ENCODE data around the gene ZBTB18.

Gene ZBTB18

DNA sequence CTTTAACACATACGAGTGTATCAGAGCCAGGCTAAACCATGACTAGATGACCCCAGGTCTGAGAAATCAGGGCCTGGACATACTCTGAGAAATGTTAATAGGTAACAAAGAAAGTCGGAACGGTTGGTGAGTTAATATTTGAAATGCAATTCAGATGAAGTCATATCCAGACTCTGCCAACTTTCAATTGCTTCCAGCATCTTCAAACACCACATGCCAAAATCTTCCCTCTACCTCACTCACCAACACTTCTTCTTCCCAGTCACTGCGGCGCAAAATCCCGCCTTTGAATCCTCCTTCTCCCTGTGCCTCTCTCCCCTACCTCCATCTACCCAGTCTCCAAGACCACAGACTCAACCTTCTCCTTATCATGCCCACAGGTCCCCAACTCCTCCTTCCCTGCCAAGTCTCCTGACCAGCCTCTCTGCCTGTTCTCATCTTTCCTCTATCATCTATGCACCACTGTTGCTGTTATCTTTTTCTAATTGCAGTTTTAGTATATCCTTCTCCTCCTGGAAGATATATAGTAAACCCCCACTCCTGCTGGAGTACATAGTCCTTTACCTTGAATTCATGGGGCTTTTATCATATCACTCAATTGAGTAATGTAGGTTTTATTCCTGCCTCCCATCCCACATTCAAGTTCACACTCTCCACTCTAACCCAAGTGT, 41.3 kb downstream of the ZBTB18 start:
- no peak for DNase-seq

GRCh38 chr1:244092964-244093638, 42.0 kb downstream of the ZBTB18 start:
- DNase-seq = no peak

DNA sequence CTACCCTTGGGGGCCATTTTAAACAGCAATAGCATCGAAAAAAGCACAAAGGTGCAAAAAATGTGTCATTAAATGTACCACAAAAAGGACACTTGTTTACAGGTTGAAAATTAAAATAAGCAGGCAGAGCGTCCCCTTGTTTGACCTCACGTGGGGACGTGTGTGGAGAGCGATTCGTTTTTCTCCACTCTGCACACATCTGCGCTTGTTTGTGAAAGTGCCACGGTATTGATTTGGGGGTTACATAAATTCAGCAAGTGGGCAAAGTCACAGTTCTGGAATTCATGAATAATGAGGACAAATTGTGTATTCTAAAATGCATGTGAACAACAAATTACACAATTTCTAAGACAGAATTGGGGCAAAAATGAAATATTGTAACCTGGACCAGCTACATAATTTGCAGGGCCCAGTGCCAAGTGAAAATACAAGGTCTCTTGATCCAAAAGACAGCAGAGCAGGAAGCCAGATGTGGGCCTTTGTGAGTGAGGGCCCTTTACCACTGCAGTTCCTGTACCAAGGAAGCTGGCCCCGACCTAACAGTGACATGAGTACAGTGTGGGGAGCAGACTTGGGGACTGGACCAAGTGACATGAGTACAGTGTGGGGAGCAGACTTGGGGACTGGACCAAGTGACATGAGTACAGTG, 43.9 kb downstream of the ZBTB18 start:
- no peak for DNase-seq

GRCh38 chr1:244095529-244095911, 44.4 kb downstream of the ZBTB18 start:
- no peak for DNase-seq

GRCh38 chr1:244096066-244096610, 45.1 kb downstream of the ZBTB18 start:
- no peak for DNase-seq

DNA sequence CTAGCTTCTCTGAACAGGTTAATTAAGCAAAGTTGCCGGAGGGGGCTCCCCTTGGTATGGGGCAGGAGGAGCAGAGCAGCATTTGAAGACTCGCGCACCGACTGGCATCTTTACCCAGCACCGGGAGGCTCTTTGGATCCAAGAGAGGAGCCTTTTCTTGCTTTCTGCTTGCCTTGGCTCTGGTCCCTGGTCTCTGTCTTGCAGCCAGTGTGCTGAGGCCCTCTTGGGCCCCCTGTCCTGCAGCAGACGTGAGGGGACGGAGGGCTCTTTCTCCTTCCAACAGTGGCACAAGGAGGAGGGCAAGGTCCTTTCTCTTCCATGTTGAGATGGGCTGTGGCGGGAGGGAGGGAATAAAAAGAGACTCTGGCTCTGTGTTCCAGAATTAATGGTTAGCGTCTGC, 45.6 kb downstream of the ZBTB18 start:
- no peak for DNase-seq

DNA sequence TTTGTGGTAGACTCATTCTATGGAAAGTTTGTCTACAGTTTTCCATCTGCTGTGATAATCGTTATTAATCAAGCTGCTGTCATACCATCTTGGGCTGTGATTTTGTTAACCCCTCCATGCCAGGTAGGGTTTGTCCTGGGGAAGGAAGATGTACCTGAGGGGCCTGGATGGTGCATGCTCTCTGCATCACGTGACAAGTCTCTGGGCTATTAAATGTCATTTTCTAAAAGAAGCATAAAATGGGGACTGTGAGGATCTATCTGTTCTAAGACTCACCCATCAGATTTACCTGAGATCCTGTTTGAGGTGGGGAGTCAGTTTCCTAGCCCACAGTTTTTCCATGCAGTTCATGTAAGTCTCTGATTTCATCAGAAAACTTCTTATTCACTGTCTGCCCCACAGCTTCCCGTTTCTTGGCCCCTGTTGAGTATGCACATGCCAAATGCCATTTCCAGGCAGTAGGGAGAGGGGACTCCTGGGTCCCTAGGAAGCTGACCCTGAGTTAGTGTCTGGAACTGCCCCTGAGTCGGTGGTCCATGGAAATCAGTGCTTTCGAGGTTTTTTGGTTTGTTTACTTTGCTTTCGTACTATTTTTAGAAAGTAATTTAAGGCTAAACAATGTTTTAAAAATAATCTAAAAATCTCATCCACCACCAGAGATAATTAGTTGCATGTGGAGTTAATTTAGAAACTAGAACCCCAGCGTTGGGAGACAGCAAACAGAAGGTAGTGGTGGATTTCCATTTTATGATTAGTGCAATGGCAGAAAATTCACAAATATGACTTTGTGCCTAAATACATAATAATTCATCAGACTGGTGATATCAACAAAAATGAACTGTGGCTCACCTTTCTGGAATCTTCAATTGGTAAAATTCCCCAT, 46.7 kb downstream of the ZBTB18 start:
- DNase-seq = no peak

DNA sequence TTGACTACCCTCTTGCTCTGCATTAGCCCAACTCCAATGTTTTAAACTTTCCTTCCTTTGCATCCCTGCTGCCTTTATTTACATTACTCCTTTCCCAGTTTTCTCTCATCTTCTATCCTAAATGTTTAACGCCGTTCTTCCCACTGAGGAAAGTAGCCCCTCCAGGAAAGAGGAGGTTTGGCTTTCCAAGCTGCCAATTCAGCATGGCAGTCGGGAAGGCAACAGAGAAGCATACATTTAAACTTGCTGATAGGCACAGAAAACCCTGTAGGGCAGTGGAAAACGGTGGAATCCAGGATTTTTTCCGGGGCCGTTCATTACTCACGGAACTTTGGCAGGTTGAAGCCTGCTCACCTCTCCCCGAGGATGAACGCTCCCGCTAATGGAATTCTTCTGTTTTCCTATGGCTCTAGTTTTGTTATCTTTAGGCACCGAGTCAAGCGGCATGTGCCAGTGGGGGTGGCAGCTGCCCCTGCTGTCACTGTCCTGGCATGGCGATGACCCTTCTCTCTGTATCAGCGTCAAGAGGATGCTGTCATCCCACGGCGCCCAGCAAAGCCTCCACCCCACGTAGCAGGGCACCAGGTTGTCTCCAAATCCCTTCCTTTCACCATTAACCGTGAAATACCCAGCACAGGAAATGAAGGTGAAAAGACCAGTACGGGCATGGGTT, 48.3 kb downstream of the ZBTB18 start:
- DNase-seq = no peak

DNA sequence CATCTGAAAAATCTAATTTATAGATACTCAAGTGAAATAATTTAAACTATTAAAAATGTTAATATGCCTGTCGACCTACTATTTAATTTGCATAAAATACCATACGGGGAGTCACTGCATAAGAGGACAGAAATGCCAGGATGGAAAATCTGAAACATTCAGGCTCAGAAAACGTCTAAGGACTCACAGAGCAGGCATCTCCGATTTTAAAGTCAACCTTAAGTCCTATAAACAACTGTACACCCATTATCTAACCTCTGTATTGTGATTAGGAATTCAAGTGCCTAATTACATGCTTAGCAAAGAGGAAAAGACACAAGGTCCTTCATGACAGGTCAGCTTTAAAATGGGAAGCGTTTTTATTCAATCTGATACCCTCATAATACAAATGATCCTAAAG, 49.2 kb downstream of the ZBTB18 start:
- DNase-seq = no peak

- DNase-seq = no peak
These were observed 49.8 kb downstream of the ZBTB18 start for GRCh38 chr1:244100704-244101453.

DNA sequence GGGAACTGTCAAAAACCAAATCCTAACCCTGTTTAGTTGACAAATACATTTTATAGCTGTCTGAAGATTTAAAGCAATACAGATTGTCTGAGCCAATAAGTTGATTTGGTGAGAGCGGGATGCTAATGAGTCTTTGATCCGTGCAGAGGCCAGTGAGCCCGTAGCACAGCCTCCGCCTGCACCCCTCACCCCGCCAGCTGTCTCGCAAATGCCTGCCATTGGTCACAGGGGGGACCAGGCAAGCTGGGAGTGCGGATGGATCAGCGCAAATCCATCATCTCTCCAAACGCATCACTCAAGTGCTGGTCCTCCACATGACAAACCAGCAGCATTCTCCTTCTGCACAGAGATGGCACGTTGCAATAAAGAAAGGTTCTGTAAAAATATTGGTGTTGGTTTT, 51.0 kb downstream of the ZBTB18 start:
- DNase-seq = no peak

GRCh38 chr1:244102468-244102867, 51.4 kb downstream of the ZBTB18 start:
- DNase-seq = no peak

GRCh38 chr1:244104309-244105060, 53.4 kb downstream of the ZBTB18 start:
- no peak for DNase-seq

GRCh38 chr1:244106176-244106575, 55.1 kb downstream of the ZBTB18 start:
- DNase-seq = no peak
